HCT116 (cell line): ENCODE results near the gene GALNT14. TPM values are rescaled to one million over a fixed set of nuclear protein-coding genes. Genes with fewer than 3 reads are reported as not detected.

Experiments used
- ATAC-seq: fragments of 200-7000 bp; cut with Tn5 transposase; 2 replicates; pipeline ENCODE4 v1.9.1; 2020; ENCODE audit warnings: mild to moderate bottlenecking, moderate library complexity
- BruUV-seq: library from RNA; stranded (reverse); fragments of 400-500 nt; replicated peaks from 2 replicates; lab custom pipeline; 2021; lab: Mats Ljungman, UMichigan
- CTCF ChIA-PET: fragments of 300-600 bp; sonication (Branson Sonifier 250); formaldehyde crosslinking; loops from one replicate; lab custom pipeline; 2021; ENCODE audit warnings: antibody characterized with exemption; lab: Charles Lee
- POLR2A ChIA-PET: fragments of 300-600, 350-600 bp; sonication (Branson Sonifier 250); formaldehyde crosslinking; loops from one replicate; lab custom pipeline; 2021; ENCODE audit warnings: antibody characterized with exemption; lab: Charles Lee
- RAD21 ChIA-PET, 2 experiments: fragments of 300-600 bp; sonication (Branson Sonifier 250); formaldehyde crosslinking; loops; one replicate each; lab custom pipeline; 2023; ENCODE audit warnings: low total read pairs in 2 of 2; ENCODE audit not compliant: uncharacterized antibody in 2 of 2, unreplicated experiment in 2 of 2, low non-redundant PET in 1 of 2; lab: Charles Lee
- DNase-seq: peaks from one replicate; pipeline ENCODE4 v3.0.0-alpha.2; 2010; ENCODE audit warnings: low read depth, low spot score
- H2AFZ ChIP-seq: fragments of 200-600 bp; shearing (Covaris generic), sonication (generic); 2 replicates; pipeline ENCODE4 v1.6.1; 2017; ENCODE audit warnings: low read depth, mixed run types, mixed read lengths, antibody characterized with exemption, low read length; ENCODE audit not compliant: poor library complexity, severe bottlenecking
- H3K27ac ChIP-seq: 2 replicates; pipeline ENCODE4 v1.5.1; 2012; ENCODE audit warnings: low read depth, low read length
- H3K27me3 ChIP-seq: fragments of 200-600 bp; sonication (generic); 2 replicates; pipeline ENCODE4 v1.6.1; 2016; ENCODE audit warnings: mixed run types, low read length, mixed read lengths; ENCODE audit not compliant: insufficient read depth
- H3K36me3 ChIP-seq, 2 experiments: fragments of 200-500 bp in 1 of 2; fragments of 200-600 bp in 1 of 2; sonication (Bioruptor generic) in 1 of 2; sonication (generic) in 1 of 2; 2 replicates each; pipeline versions ENCODE4 v1.5.1 to v1.6.1; 2014 to 2016; ENCODE audit warnings: low read length in 2 of 2, inconsistent platforms in 1 of 2, mixed read lengths in 1 of 2, mixed run types in 1 of 2; ENCODE audit not compliant: insufficient read depth in 2 of 2, control insufficient read depth in 1 of 2
- H3K4me1 ChIP-seq, 2 experiments: fragments of 200-600 bp in 1 of 2; sonication (generic) in 1 of 2; 2 replicates each; pipeline versions ENCODE4 v1.5.1 to v1.6.1; 2012 to 2017; ENCODE audit warnings: low read length in 2 of 2, inconsistent platforms in 1 of 2, mild to moderate bottlenecking in 1 of 2, mixed read lengths in 1 of 2, mixed run types in 1 of 2, moderate library complexity in 1 of 2; ENCODE audit not compliant: insufficient read depth in 2 of 2, control insufficient read depth in 1 of 2
- H3K4me2 ChIP-seq: fragments of 200-600 bp; sonication (generic); 2 replicates; pipeline ENCODE4 v1.6.1; 2017; ENCODE audit warnings: mixed run types, low read length, mixed read lengths
- H3K4me3 ChIP-seq, 2 experiments: fragments of 200-600 bp in 1 of 2; sonication (generic) in 1 of 2; replicated peaks in 1 of 2; 2 replicates each; pipeline ENCODE4 v1.5.1; 2011 to 2016; ENCODE audit warnings: low read length in 2 of 2, control low read depth in 1 of 2, low read depth in 1 of 2, mild to moderate bottlenecking in 1 of 2, mixed read lengths in 1 of 2, mixed run types in 1 of 2
- H3K79me2 ChIP-seq: fragments of 200-600 bp; sonication (generic); 2 replicates; pipeline ENCODE4 v1.6.1; 2017; ENCODE audit warnings: mild to moderate bottlenecking, mixed run types, low read length, moderate library complexity, mixed read lengths; ENCODE audit not compliant: insufficient read depth
- H3K9ac ChIP-seq: fragments of 200-600 bp; sonication (generic); 2 replicates; pipeline ENCODE4 v1.6.1; 2016; ENCODE audit warnings: low read length, mixed read lengths
- H3K9me2 ChIP-seq: fragments of 200-600 bp; sonication (generic), shearing (Covaris generic); 2 replicates; pipeline ENCODE4 v1.6.1; 2017; ENCODE audit warnings: mixed run types, mild to moderate bottlenecking, moderate library complexity; ENCODE audit not compliant: insufficient read depth
- H3K9me3 ChIP-seq, 2 experiments: fragments of 200-500 bp in 1 of 2; fragments of 200-600 bp in 1 of 2; sonication (Bioruptor generic) in 1 of 2; sonication (generic) in 1 of 2; 2 replicates each; pipeline ENCODE4 v1.6.1; 2014 to 2017; ENCODE audit warnings: low read length in 2 of 2, mixed read lengths in 2 of 2, inconsistent platforms in 1 of 2, low read depth in 1 of 2, mild to moderate bottlenecking in 1 of 2, mixed run types in 1 of 2, moderate library complexity in 1 of 2; ENCODE audit not compliant: control insufficient read depth in 1 of 2, insufficient read depth in 1 of 2
- H4K20me1 ChIP-seq: fragments of 200-600 bp; sonication (generic), shearing (Covaris generic); 2 replicates; pipeline ENCODE4 v1.6.1; 2017; ENCODE audit warnings: mixed run types, mild to moderate bottlenecking, moderate library complexity; ENCODE audit not compliant: insufficient read depth
- CBX3 ChIP-seq: IDR thresholded peaks from 2 replicates; pipeline ENCODE4 v1.6.1; 2012; ENCODE audit warnings: low read depth
- CEBPB ChIP-seq: IDR thresholded peaks from 2 replicates; pipeline ENCODE4 v1.6.1; 2012; ENCODE audit warnings: low read depth
- CTCF ChIP-seq, 3 experiments: fragments of 200-600 bp in 1 of 3; sonication (generic) in 1 of 3; IDR thresholded peaks in 2 of 3; conservative IDR thresholded peaks in 1 of 3; 2 replicates each; pipeline ENCODE4 v1.5.1; 2012 to 2017; ENCODE audit warnings: low read depth in 2 of 3, low read length in 2 of 3, antibody characterized with exemption in 1 of 3, borderline replicate concordance in 1 of 3, control low read depth in 1 of 3, mild to moderate bottlenecking in 1 of 3, mixed read lengths in 1 of 3, mixed run types in 1 of 3, moderate library complexity in 1 of 3; ENCODE audit not compliant: insufficient read depth in 1 of 3
- EZH2phosphoT487 ChIP-seq: fragments of 200-600 bp; IDR thresholded peaks from 2 replicates; pipeline ENCODE4 v1.6.1; 2018; ENCODE audit warnings: antibody characterized with exemption, borderline replicate concordance
- FOSL1 ChIP-seq: IDR thresholded peaks from 2 replicates; pipeline ENCODE4 v1.6.1; 2012; ENCODE audit warnings: low read depth
- JUND ChIP-seq: IDR thresholded peaks from 2 replicates; pipeline ENCODE4 v1.6.1; 2012
- MAX ChIP-seq: IDR thresholded peaks from 2 replicates; pipeline ENCODE4 v1.6.1; 2012
- POLR2A ChIP-seq: IDR thresholded peaks from 2 replicates; pipeline ENCODE4 v1.7.0; 2011; ENCODE audit warnings: borderline replicate concordance; ENCODE audit not compliant: insufficient read depth, insufficient read length; ENCODE audit errors: extremely low read depth
- SP1 ChIP-seq: IDR thresholded peaks from 2 replicates; pipeline ENCODE4 v1.6.1; 2012; ENCODE audit warnings: low read depth
- TCF7L2 ChIP-seq: IDR thresholded peaks from 2 replicates; pipeline ENCODE4 v1.7.0; 2011; ENCODE audit warnings: borderline replicate concordance, inconsistent platforms; ENCODE audit not compliant: insufficient read depth, insufficient read length; ENCODE audit errors: extremely low read depth
- YY1 ChIP-seq: IDR thresholded peaks from 2 replicates; pipeline ENCODE4 v1.6.1; 2011; ENCODE audit warnings: low read length, low read depth, moderate library complexity, mild to moderate bottlenecking; ENCODE audit not compliant: insufficient replicate concordance; ENCODE audit errors: extremely low read depth
- ZFX ChIP-seq: fragments of 450-650 bp; IDR thresholded peaks from 2 replicates; pipeline ENCODE4 v1.6.1; 2017
- ZNF274 ChIP-seq: fragments of 200-500 bp; sonication (Bioruptor generic); IDR thresholded peaks from 2 replicates; pipeline ENCODE4 v1.6.1; 2014; ENCODE audit warnings: mild to moderate bottlenecking, low read depth, low read length, inconsistent platforms
- intact Hi-C: fragments of 100-400 bp; cut with micrococcal nuclease; formaldehyde crosslinking; loops from 2 replicates; pipeline ENCODE4 v1.10.0; 2022
- total RNA-seq: library from RNA; stranded (reverse); gene quantifications from one replicate; pipeline ENCODE4 v1.2.1, GENCODE V29; 2021; ENCODE audit not compliant: unreplicated experiment
- TF ChIP-seq, protein P1 (sequence below): IDR thresholded peaks from 2 replicates; pipeline ENCODE4 v1.6.1; 2012

Gene GALNT14
- total RNA-seq, 1 experiment from 2014 or later, result 11.2 TPM

- TF ChIP-seq CTCF (IDR thresholded peaks at IDR 0.05 in 2 of 3, conservative IDR thresholded peaks at IDR 0.05 in 1 of 3; ENCODE audit: borderline replicate concordance in 1 of 3, insufficient read depth in 1 of 3, low read depth in 2 of 3, low read length in 2 of 3) (no peak), YY1 (no peak), ZNF274 (no peak), CBX3 (no peak), SP1 (no peak), TCF7L2 (no peak), FOSL1 (no peak), POLR2A (no peak), JUND (no peak), CEBPB (no peak)
- TF ChIP-seq, protein P1, sequence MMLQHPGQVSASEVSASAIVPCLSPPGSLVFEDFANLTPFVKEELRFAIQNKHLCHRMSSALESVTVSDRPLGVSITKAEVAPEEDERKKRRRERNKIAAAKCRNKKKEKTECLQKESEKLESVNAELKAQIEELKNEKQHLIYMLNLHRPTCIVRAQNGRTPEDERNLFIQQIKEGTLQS, result no peak
Observed at GRCh38 chr2:30971231-30972025, 166.8 kb downstream of the GALNT14 start (continued).

GRCh38 chr2:30968660-30969397 lies 169.4 kb downstream of the GALNT14 start:
- Histone ChIP-seq H3K9ac (no peak overlapping the region), H3K9me2 (no peaks in the 10 kb centered on the region), H2AFZ (no peak overlapping the region), H3K4me1 (peaks cover 0 to 16% of the 10 kb centered on the region in 2 experiments; a peak in 2 of 4 replicates), H3K36me3 (no peaks in the 10 kb centered on the region), H3K27ac (no peak overlapping the region), H4K20me1 (no peaks in the 10 kb centered on the region), H3K4me3 (no peak overlapping the region), H3K9me3 (no peaks in the 10 kb centered on the region), H3K4me2 (peak overlapping the region; percentile 25), H3K27me3 (0 out of 2 replicates have a peak, but pooled peaks cover 4% of the 10 kb centered on the region), H3K79me2 (no peaks in the 10 kb centered on the region)
- RAD21 ChIA-PET, result no interaction called here
- ATAC-seq (peak; percentile 59), DNase-seq (no peak)
- CTCF ChIA-PET, result no interaction called here
- POLR2A ChIA-PET, result no interaction called here
- TF ChIP-seq MAX (no peak), ZFX (no peak), CBX3 (no peak), YY1 (no peak), EZH2phosphoT487 (no peak)
- BruUV-seq, result no TSS peak
- intact Hi-C loops, result no loop called here
